ENCODE measurements around the gene TRPV3. TPM values are rescaled to one million over a fixed set of nuclear protein-coding genes. Genes with fewer than 3 reads are reported as not detected.

The TRPV3 gene
- total and polyA plus RNA-seq, 8 donors: 0.21 to 0.99 (median 0.50) TPM

DNA sequence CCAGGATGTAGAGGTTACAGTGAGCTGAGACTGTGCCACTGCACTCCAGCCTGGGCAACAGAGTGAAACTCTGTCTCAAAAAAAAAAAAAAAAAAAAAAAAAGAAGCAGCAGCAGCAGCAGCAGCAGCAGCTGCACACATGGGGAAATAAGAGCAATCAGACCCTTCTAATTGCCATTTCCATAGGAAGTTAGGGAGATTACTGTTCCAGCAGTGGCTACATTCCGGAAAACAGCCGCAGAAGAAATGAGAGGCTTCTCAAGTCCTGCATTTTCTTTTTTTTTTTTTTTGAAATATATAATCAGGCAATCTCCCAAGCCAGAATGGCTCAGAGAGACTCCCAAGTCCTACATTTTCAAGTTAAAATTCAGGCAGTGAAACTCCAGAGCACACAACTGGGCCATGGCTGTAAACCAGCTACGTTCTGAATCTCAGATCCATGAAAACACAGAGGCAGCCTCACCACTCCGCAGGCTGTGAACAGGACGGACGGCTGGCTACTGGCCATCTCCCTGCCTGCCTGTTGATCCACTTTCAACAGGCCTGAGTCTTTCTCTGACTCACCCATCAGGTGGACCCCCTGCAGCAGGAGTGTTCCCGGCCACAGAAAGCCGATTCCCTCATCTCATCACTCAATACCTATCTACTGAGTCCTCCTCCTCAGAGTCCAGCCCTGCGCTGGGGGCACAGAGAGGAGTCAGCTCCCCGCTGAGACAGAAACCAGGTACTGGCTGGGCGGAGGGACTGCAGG lies 36.6 kb upstream of the TRPV3 start:
- no peak for ATAC-seq
- no peak for DNase-seq
- FAIRE-seq: no peak
- Histone ChIP-seq H3K4me1 (no peaks in the 10 kb centered on the region), H3K27me3 (no peaks in the 10 kb centered on the region), H3K4me3 (no peak overlapping the region), H3K9me3 (no peaks in the 10 kb centered on the region), H3K36me3 (peaks cover 0 to 15% (median 0%) of the 10 kb centered on the region in 3 donors), H3K27ac (no peak overlapping the region)
- intact Hi-C loops (cut with DNase I): no loop called here
- 77 to 84% methylated on average over 11 of the region's 11 CpGs for WGBS, 2 donors
- TF ChIP-seq, protein P1, sequence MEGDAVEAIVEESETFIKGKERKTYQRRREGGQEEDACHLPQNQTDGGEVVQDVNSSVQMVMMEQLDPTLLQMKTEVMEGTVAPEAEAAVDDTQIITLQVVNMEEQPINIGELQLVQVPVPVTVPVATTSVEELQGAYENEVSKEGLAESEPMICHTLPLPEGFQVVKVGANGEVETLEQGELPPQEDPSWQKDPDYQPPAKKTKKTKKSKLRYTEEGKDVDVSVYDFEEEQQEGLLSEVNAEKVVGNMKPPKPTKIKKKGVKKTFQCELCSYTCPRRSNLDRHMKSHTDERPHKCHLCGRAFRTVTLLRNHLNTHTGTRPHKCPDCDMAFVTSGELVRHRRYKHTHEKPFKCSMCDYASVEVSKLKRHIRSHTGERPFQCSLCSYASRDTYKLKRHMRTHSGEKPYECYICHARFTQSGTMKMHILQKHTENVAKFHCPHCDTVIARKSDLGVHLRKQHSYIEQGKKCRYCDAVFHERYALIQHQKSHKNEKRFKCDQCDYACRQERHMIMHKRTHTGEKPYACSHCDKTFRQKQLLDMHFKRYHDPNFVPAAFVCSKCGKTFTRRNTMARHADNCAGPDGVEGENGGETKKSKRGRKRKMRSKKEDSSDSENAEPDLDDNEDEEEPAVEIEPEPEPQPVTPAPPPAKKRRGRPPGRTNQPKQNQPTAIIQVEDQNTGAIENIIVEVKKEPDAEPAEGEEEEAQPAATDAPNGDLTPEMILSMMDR (IDR thresholded peaks at IDR 0.05): no peak

DNA sequence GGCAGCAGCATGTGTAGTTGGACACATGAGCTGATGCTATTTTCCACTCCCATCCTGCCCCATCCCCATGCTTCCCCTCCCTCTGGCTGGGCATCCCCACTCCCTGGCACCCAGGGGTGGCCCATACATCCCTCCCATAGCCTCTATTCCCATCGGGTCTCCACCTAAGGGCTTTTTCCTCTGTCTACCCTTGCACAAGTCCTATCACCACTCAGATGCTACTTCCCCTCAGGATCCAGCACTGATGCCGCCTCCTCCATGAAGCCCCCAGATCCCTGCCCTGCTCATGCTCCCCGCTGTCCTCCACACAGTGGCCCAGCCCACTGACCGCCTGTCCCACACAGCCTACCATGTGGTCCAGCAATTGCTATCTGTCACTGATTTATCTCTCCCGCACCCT lies 35.8 kb upstream of the TRPV3 start:
- WGBS, 2 donors: 94 to 97% methylated on average over 5 of the region's 5 CpGs
- Histone ChIP-seq H3K27ac (no peak overlapping the region), H3K4me3 (no peak overlapping the region), H3K27me3 (no peaks in the 10 kb centered on the region), H3K9me3 (no peaks in the 10 kb centered on the region), H3K4me1 (no peaks in the 10 kb centered on the region), H3K36me3 (peaks cover 0 to 16% (median 0%) of the 10 kb centered on the region in 3 donors)
- DNase-seq: no peak
- intact Hi-C loops (cut with DNase I): no loop called here
- ATAC-seq: no peak
- TF ChIP-seq, protein P1 (IDR thresholded peaks at IDR 0.05): no peak
- FAIRE-seq: no peak

DNA sequence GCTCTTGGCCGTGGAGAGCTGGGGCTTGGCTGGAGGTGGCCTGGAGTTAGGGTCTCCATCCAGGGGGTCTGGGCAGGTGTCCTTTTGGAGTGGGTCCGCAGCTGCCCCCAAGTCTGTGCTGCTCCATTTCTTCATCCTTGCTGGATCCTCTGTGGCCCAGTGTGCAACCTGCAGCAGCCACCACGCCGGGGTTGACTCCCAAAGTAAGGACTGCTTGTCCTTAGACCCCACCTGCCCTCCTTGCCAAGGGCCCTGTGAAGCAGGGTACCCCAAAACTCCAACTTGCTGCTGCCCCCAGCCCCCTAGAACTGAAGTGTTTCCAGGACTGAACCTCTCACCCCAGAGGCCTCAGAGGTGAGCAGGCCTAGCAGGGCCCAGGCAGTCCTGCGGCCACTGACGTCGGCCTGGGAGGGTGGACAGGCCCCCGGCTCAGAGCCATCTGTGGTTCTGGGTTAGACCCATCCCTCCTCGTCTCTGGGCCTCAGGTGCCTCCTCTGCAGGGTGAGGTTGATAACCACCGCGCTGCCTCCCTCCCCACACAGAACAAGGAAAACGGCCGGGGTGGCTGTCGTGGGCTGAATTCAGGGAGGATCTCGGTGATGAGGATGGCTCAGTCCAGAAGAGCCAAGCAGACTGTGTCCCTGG lies 34.7 kb upstream of the TRPV3 start:
- DNase-seq (no peak), FAIRE-seq (no peak), ATAC-seq (no peak)
- Histone ChIP-seq H3K4me3 (no peak overlapping the region), H3K27ac (no peak overlapping the region), H3K36me3 (peaks cover 0 to 23% (median 7%) of the 10 kb centered on the region in 3 donors), H3K9me3 (no peaks in the 10 kb centered on the region), H3K27me3 (no peaks in the 10 kb centered on the region), H3K4me1 (no peaks in the 10 kb centered on the region)
- intact Hi-C loops (cut with DNase I): no loop called here
- TF ChIP-seq, protein P1 (IDR thresholded peaks at IDR 0.05): no peak
- WGBS, 2 donors: 93 to 94% methylated on average over 15 of the region's 15 CpGs

DNA sequence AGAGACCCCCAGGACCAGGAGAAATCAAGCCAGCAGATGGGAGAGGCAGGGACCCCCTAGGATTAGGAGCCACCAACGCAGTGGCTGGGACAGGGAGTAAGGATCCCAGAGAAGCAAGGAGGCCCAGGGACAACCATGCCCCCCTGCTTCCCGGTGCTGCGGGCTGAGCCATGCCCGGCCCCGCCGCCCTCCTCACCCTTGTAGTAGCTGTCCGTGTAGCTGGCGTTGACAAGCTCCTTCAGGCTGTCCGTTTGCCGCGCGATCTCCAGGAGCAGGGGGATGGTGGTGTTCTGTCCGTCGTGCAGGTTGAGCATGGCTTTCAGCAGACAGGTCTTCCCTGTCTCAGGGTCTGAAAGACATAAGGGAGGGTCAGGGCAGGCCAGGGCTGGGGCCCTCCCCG lies 33.2 kb upstream of the TRPV3 start:
- FAIRE-seq: no peak
- DNase-seq: no peak
- TF ChIP-seq, protein P1 (IDR thresholded peaks at IDR 0.05): no peak
- ATAC-seq: no peak
- 93 to 98% methylated on average over 15 of the region's 15 CpGs for WGBS, 2 donors
- Histone ChIP-seq H3K9me3 (no peaks in the 10 kb centered on the region), H3K4me1 (no peaks in the 10 kb centered on the region), H3K27me3 (no peaks in the 10 kb centered on the region), H3K36me3 (peaks cover 0 to 33% (median 7%) of the 10 kb centered on the region in 3 donors), H3K27ac (no peak overlapping the region), H3K4me3 (no peak overlapping the region)
- intact Hi-C loops (cut with DNase I): no loop called here

DNA sequence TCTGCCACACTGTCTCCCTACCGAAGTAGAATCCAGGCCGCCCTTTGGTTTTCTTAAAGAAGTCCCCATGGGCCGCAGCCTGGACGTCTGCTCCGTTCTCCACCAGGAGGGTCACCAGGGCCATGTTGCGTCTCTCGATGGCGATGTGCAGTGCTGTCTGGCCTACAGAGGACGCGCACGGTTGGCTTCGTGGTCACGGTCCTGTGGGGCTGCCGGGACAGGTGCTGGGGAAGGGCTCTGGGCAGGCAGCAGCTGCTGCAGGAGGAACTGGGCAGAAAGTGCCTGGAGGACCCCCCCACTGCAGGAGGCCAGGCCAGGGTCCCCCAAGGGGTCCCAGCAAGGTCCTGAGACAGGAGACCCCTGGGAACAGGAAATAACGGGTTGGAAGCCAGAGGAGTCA lies 32.6 kb upstream of the TRPV3 start:
- H3K36me3 ChIP-seq: peaks cover 0 to 33% (median 7%) of the 10 kb centered on the region in 3 donors
- 96 to 98% methylated on average over 15 of the region's 15 CpGs for WGBS, 2 donors

More for the DNA sequence above, 32.6 kb upstream of the TRPV3 start:
- DNase-seq (no peak), ATAC-seq (no peak), FAIRE-seq (no peak)
- no peaks in the 10 kb centered on the region for H3K9me3 ChIP-seq
- intact Hi-C loops (cut with DNase I): no loop called here
- no peaks in the 10 kb centered on the region for H3K4me1 ChIP-seq
- TF ChIP-seq, protein P1 (IDR thresholded peaks at IDR 0.05): no peak
- no peak overlapping the region for H3K27ac ChIP-seq
- H3K27me3 ChIP-seq: no peaks in the 10 kb centered on the region
- no peak overlapping the region for H3K4me3 ChIP-seq
